ENCODE measurements around the gene CAVIN1.
"Not testable (repeated sequence)": the region's sequence is repeated elsewhere in the genome, so short reads cannot be mapped to it uniquely, and the experiment has no call there.

The CAVIN1 gene

DNA sequence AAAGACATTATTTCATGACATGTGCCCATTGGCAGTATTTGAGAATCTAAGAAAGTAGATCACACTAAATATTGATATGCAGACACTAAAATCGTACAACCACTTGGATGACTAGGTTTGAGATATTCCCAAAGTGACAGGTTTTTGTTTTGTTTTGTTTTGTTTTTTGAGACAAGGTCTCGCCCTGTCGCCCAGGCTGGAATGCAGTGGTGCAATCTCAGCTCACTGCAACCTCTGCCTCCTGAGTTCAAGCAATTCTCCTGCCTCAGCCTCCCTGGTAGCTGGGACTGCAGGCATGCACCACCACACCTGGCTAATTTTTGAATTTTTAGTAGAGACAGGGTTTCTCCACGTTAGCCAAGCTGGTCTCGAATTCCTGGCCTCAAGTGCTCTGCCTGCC is 54.7 kb downstream of the CAVIN1 start:
- Histone ChIP-seq H3K4me1 (ENCODE audit: insufficient read depth, low read length) (peaks cover 13% of the 10 kb centered on the region), H3K36me3 (ENCODE audit: insufficient read depth, low read length) (peaks cover 32% of the 10 kb centered on the region)
- H3K9me3 ChIP-seq (ENCODE audit: low read length); H3K4me3 ChIP-seq (ENCODE audit: low read length); H2AFZ ChIP-seq (ENCODE audit: low read depth, low read length); H3K27me3 ChIP-seq (ENCODE audit: insufficient read depth, low read length): not testable (repeated sequence)

DNA sequence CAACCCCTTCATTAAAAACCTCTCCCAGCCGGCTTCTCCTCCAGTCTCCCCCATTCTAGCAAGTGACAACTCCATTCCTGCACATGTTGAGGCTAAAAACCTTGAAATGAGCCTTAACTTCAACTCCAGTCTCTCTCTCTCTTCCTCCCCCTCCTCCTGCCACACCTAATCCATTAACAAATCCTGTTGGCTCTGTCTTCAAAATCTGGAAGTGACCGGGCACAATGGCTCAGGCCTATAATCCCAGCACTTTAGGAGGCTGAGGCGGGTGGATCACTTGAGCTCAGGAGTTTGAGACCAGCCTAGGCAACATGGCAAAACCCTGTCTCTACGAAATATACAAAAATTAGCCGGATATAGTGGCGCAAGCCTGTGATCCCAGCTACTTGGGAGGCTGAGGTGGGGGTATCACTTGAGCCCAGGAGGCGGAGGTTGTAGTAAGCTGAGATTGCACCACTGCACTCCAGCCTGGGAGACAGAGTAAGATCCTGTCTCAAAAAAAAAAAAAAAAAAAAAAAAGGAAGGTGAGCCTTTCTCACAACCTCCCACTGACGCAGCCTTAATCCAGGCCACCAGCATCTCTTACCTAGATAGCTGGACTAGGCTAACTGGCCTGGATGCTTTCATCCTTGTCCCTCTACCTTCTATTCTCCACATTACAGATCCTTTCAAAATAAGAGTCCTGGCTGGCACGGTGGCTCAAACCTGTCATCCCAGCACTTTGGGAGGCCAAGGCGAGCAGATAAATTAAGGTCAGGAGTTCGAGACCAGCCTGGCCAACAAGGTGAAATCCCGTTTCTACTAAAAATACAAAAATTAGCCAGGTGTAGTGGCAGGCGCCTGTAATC is 56.7 kb downstream of the CAVIN1 start:
- not testable (repeated sequence) for H3K9me3 ChIP-seq (ENCODE audit: low read length); H3K4me3 ChIP-seq (ENCODE audit: low read length); H2AFZ ChIP-seq (ENCODE audit: low read depth, low read length); H3K27me3 ChIP-seq (ENCODE audit: insufficient read depth, low read length)
- peaks cover 32% of the 10 kb centered on the region for H3K4me1 ChIP-seq (ENCODE audit: insufficient read depth, low read length)
- peaks cover 16% of the 10 kb centered on the region for H3K36me3 ChIP-seq (ENCODE audit: insufficient read depth, low read length)

DNA sequence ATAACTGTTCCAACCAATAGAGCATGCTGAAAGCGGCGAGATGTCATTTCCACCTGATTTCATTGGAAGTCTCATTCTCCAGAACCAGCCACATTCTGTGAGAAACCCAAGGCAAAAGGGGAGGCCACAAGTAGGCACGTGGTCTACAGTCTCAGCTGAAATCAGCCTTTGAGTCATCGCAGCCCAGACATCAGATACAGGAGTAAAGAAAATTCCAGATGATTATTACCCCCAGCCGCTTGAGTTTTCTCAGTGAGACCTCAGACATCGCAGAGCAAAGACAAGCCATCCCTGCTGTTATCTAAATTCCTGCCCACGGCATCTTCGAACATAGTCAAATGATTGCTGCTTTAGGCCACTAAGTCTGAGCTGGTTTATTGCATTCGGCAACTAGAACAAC is 57.9 kb downstream of the CAVIN1 start:
- peaks cover 33% of the 10 kb centered on the region for H3K4me1 ChIP-seq (ENCODE audit: insufficient read depth, low read length)
- no peak overlapping the region for H3K4me3 ChIP-seq (ENCODE audit: low read length)
- H2AFZ ChIP-seq (ENCODE audit: low read depth, low read length) = no peak overlapping the region
- no peaks in the 10 kb centered on the region for H3K27me3 ChIP-seq (ENCODE audit: insufficient read depth, low read length)
- peaks cover 1% of the 10 kb centered on the region for H3K9me3 ChIP-seq (ENCODE audit: low read length)
- H3K36me3 ChIP-seq (ENCODE audit: insufficient read depth, low read length) = peaks cover 13% of the 10 kb centered on the region

DNA sequence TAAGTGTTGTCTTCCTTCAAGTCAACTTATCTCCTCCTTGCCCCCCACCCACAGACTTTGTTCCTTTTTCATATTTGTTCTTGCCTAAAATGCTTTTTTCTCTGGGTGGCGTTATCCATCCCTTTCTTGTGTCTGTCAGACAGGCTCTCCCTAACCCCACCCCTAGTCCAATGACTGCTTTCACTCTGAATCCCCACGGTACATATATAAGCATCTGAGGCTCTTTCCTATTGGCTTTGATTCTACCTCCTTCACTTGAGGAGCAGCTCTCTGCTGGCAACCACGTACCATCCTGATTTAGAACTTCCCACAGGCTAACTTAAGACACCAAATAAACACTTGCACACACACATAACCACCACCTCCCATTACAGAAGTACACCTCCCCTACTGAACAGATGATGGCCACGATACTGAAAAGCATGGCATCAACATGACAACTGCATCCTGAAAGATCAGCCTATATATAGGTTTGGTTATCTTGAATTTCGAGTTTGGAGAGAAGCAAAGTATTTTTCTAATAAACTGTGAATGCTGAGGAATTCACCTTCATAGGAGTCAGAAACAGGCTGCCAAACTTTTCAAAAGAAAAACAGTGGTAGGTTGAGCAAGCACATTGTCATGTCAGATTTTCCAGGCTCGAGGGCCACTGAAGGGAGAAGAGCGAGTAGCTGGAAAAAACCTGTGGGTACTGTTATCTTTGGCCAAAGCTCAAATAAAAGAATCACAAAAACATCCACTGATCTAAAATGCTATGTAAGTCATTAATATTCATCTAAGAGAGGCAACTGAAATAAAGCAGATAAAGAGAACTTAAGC is 59.1 kb downstream of the CAVIN1 start:
- Histone ChIP-seq H3K4me1 (ENCODE audit: insufficient read depth, low read length) (peaks cover 33% of the 10 kb centered on the region), H3K27me3 (ENCODE audit: insufficient read depth, low read length) (no peaks in the 10 kb centered on the region), H3K4me3 (ENCODE audit: low read length) (no peak overlapping the region), H3K9me3 (ENCODE audit: low read length) (peaks cover 1% of the 10 kb centered on the region), H2AFZ (ENCODE audit: low read depth, low read length) (no peak overlapping the region), H3K36me3 (ENCODE audit: insufficient read depth, low read length) (peaks cover 13% of the 10 kb centered on the region)

DNA sequence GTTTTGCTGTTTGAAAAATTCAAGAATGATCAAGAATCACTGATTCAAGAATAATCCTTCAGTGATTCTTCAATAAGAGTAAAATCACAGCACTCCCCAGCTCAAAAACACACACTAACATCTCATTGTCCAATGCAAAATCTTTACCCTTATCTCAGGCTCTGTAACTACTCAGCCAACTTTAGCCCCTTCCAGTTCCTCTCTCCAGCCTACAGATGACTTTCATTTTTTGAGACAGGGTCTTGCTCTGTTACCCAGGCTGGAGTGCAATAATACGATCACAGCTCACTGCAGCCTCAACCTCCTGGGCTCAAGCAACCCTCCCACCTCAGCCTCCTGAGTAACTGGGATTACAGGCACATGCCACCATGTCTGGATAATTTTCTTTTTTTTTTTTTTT is 59.8 kb downstream of the CAVIN1 start:
- Histone ChIP-seq H2AFZ (ENCODE audit: low read depth, low read length) (no peak overlapping the region), H3K27me3 (ENCODE audit: insufficient read depth, low read length) (no peaks in the 10 kb centered on the region), H3K36me3 (ENCODE audit: insufficient read depth, low read length) (peaks cover 13% of the 10 kb centered on the region), H3K4me3 (ENCODE audit: low read length) (no peak overlapping the region), H3K9me3 (ENCODE audit: low read length) (peaks cover 1% of the 10 kb centered on the region), H3K4me1 (ENCODE audit: insufficient read depth, low read length) (peaks cover 33% of the 10 kb centered on the region)

DNA sequence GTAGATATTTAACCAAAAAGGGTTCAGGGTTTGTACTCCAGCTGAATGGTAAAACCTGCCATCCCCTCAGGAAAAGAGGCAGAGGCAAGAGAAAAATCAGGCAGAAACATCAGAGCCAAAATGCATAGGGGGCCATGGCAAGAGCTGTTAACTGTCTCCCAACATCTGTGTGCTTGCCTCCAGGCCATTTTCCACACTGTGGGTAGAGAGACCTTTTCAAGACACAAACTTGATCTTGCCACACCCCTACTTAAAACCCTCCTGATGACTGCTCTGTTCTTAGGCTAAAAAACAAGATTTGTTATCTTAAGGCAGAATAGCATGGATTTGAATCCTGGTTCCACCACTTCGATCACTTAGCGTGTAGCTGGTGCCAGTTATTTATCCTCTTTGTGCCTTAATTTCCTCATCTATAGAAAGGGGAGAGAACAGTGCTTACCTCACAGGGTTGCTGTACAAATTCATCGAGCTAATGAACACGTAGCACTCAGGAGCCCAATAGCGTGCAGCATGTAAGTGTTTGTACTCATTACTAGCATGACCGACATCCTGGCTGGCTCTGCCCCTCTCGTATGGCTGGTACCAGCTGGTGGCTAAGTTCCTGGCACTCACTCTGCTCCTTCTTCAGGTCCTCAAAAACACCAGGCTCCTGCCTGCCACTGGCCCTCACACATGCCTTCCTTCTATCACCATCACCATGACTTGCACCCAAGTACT is 60.7 kb downstream of the CAVIN1 start:
- H3K4me3 ChIP-seq (ENCODE audit: low read length) = no peak overlapping the region
- H3K9me3 ChIP-seq (ENCODE audit: low read length) = peaks cover 1% of the 10 kb centered on the region
- no peak overlapping the region for H2AFZ ChIP-seq (ENCODE audit: low read depth, low read length)
- no peaks in the 10 kb centered on the region for H3K27me3 ChIP-seq (ENCODE audit: insufficient read depth, low read length)
- H3K4me1 ChIP-seq (ENCODE audit: insufficient read depth, low read length) = peaks cover 24% of the 10 kb centered on the region
- peaks cover 13% of the 10 kb centered on the region for H3K36me3 ChIP-seq (ENCODE audit: insufficient read depth, low read length)

DNA sequence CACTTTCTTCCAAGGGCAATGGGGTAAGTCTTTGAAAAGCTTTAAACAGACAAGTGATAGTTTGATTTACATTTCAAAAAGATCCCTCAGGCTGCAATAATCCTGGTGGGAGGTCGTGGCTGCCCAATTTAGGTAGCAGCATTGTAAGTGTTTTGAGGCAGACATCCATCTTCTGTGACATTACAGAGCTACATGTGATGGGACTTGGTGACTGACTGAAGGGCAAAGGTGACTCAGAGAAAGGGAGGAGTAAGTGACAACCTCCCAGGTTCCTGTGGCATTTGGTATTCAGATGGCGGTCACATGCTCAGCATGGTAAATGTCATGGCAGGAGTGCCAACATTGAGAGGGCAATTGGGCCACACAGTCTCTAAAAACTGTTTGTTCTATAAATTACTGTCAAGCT is 61.3 kb downstream of the CAVIN1 start:
- Histone ChIP-seq H3K4me1 (ENCODE audit: insufficient read depth, low read length) (peaks cover 20% of the 10 kb centered on the region), H3K36me3 (ENCODE audit: insufficient read depth, low read length) (peaks cover 13% of the 10 kb centered on the region), H3K9me3 (ENCODE audit: low read length) (peaks cover 1% of the 10 kb centered on the region), H3K27me3 (ENCODE audit: insufficient read depth, low read length) (no peaks in the 10 kb centered on the region), H3K4me3 (ENCODE audit: low read length) (no peak overlapping the region), H2AFZ (ENCODE audit: low read depth, low read length) (no peak overlapping the region)

DNA sequence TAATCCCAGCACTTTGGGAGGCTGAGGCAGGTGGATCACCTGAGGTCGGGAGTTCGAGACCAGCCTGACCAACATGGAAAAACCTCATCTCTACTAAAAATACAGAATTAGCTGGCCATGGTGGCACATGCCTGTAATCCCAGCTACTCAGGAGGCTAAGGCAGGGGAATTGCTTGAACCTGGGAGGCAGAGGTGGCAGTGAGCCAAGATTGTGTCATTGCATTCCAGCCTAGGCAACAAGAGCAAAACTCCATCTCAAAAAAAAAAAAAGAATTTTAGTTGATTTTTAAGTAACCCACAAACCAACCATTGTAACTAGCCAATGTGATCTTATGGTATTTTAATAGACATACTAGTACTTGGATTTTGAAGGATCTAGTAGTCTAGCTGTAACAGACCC is 62.7 kb downstream of the CAVIN1 start:
- not testable (repeated sequence) for H3K9me3 ChIP-seq (ENCODE audit: low read length); H3K4me3 ChIP-seq (ENCODE audit: low read length); H2AFZ ChIP-seq (ENCODE audit: low read depth, low read length); H3K27me3 ChIP-seq (ENCODE audit: insufficient read depth, low read length)
- Histone ChIP-seq H3K36me3 (ENCODE audit: insufficient read depth, low read length) (peaks cover 18% of the 10 kb centered on the region), H3K4me1 (ENCODE audit: insufficient read depth, low read length) (peaks cover 20% of the 10 kb centered on the region)

DNA sequence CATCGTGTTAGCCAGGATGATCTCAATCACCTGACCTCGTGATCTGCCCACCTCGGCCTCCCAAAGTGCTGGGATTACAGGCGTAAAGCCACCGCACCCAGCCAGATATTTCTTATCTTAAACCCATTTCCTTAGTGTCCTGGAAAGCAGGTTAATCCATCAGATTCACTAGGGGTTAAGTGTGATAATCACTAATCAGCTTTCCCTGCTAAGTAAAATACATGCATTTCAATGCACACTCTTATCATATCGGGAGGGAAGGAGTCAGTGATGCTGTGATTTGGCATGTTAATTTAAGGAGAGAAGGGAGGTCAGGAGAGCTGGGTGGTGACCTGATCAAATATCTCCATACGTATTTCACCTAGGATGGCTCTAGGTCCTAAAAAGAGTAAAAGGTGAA is 63.9 kb downstream of the CAVIN1 start:
- Histone ChIP-seq H3K9me3 (ENCODE audit: low read length) (peaks cover 1% of the 10 kb centered on the region), H3K36me3 (ENCODE audit: insufficient read depth, low read length) (peaks cover 9% of the 10 kb centered on the region), H2AFZ (ENCODE audit: low read depth, low read length) (no peak overlapping the region), H3K4me1 (ENCODE audit: insufficient read depth, low read length) (peaks cover 20% of the 10 kb centered on the region), H3K4me3 (ENCODE audit: low read length) (no peak overlapping the region), H3K27me3 (ENCODE audit: insufficient read depth, low read length) (no peaks in the 10 kb centered on the region)

DNA sequence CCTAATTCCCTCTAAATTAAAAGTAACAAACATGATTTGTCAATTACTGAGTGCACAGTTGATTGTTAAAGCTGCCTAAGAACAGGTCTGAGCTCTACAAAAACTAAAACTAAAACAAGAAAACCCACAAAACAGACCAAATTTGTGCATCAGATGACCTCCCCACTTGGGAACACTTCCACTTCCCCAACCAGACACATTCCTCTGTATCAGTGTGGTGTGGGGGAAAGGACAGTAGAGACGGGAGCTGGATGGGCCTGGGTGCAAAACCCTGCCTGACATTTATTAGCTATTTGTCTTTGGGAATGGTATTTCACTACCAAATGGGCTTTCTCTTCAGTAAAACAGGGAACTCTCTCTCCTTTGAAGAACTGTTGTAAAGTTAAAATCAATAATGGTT is 64.6 kb downstream of the CAVIN1 start:
- Histone ChIP-seq H3K9me3 (ENCODE audit: low read length) (peaks cover 1% of the 10 kb centered on the region), H3K27me3 (ENCODE audit: insufficient read depth, low read length) (no peaks in the 10 kb centered on the region), H3K36me3 (ENCODE audit: insufficient read depth, low read length) (peaks cover 9% of the 10 kb centered on the region), H2AFZ (ENCODE audit: low read depth, low read length) (no peak overlapping the region), H3K4me3 (ENCODE audit: low read length) (no peak overlapping the region), H3K4me1 (ENCODE audit: insufficient read depth, low read length) (peaks cover 20% of the 10 kb centered on the region)

DNA sequence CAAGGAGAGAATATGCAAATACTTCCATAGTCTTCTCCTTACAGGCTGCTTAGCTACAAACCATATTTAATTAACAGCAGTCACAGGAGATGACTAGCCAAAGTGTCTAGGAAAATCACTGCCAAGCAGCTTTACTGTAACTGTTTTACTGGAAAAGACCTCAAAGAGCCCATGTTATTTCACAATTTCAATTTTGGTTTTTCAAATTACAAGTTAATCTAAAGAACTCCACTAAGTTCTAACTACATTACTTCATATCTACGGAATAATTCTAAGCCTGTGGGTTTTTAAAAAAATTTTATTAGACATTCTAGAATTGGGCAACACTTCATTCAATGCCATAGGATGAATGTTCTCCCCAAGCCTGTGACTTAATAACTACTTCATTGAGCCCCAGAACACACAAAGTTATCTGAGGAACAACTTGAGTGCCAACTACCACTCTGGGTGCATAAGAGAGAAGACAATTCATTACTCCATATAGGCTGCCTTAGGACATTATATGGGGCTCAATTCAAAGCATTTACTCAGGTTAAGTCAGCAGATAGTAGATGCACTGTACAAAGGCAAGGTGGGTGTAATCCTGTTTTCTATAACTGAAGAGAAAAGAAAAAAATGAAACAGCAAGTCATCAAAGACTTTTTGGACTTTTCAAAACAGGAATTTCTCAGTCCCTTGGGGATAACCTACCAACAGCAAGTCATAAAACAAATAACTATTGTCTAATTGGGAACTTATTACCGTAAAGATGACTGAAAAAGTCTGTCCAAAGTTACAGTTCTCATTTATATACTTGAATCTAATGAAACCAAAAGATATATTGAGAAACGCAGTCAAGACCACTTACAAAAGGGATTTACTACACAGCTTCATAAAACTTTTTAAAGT is 67.9 kb downstream of the CAVIN1 start:
- H3K4me3 ChIP-seq (ENCODE audit: low read length) = no peak overlapping the region
- H3K27me3 ChIP-seq (ENCODE audit: insufficient read depth, low read length) = no peaks in the 10 kb centered on the region
- H3K9me3 ChIP-seq (ENCODE audit: low read length) = no peaks in the 10 kb centered on the region
- H3K36me3 ChIP-seq (ENCODE audit: insufficient read depth, low read length) = peaks cover 6% of the 10 kb centered on the region
- no peak overlapping the region for H2AFZ ChIP-seq (ENCODE audit: low read depth, low read length)
- no peaks in the 10 kb centered on the region for H3K4me1 ChIP-seq (ENCODE audit: insufficient read depth, low read length)

Measured in neuron (in vitro differentiated cells).